Measurements from ENCODE around the gene SYT6. TPM values are rescaled to one million over a fixed set of nuclear protein-coding genes. Genes with fewer than 3 reads are reported as not detected.

SYT6 gene
- total RNA-seq, 1 donor from 2014 or later: not detected

DNA sequence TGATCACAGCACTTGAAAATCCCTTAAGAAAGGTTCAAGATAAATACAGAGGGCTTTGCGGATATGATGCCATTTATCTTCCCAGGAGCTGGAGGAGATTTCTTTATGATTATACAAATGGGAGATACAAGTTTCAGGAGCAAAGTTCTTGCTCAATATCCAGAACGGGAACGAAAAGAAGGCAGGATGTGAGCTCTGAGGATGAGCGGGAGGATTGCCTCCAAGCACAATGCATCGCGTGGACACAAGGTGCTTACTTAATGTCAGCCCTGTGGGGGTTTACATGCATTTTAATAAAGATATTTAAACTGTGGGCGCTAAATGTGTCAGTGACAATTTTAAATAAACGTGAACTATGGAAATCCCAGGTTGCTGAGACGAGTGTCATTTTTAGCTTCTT, 59.0 kb downstream of the SYT6 start:
- Histone ChIP-seq H3K9me3 (replicated peaks) (no peaks in the 10 kb centered on the region), H3K36me3 (no peaks in the 10 kb centered on the region), H3K4me1 (no peaks in the 10 kb centered on the region), H3K27me3 (ENCODE audit: low read depth) (peaks cover 15% of the 10 kb centered on the region), H3K4me3 (no peak overlapping the region), H3K27ac (replicated peaks) (no peak overlapping the region)
- TF ChIP-seq, protein P1, sequence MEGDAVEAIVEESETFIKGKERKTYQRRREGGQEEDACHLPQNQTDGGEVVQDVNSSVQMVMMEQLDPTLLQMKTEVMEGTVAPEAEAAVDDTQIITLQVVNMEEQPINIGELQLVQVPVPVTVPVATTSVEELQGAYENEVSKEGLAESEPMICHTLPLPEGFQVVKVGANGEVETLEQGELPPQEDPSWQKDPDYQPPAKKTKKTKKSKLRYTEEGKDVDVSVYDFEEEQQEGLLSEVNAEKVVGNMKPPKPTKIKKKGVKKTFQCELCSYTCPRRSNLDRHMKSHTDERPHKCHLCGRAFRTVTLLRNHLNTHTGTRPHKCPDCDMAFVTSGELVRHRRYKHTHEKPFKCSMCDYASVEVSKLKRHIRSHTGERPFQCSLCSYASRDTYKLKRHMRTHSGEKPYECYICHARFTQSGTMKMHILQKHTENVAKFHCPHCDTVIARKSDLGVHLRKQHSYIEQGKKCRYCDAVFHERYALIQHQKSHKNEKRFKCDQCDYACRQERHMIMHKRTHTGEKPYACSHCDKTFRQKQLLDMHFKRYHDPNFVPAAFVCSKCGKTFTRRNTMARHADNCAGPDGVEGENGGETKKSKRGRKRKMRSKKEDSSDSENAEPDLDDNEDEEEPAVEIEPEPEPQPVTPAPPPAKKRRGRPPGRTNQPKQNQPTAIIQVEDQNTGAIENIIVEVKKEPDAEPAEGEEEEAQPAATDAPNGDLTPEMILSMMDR (IDR thresholded peaks at IDR 0.05; ENCODE audit: borderline replicate concordance): no peak
- intact Hi-C loops (cut with micrococcal nuclease): no loop called here
- no peak for DNase-seq

- intact Hi-C loops (cut with micrococcal nuclease): no loop called here
- no peak overlapping the region for H3K4me3 ChIP-seq
Measured at GRCh38 chr1:114094363-114094634, 59.4 kb downstream of the SYT6 start.

GRCh38 chr1:114093624-114094362, 59.9 kb downstream of the SYT6 start:
- Histone ChIP-seq H3K36me3 (no peaks in the 10 kb centered on the region), H3K4me1 (no peaks in the 10 kb centered on the region), H3K27ac (replicated peaks) (no peak overlapping the region), H3K27me3 (ENCODE audit: low read depth) (peaks cover 12% of the 10 kb centered on the region), H3K4me3 (no peak overlapping the region), H3K9me3 (replicated peaks) (no peaks in the 10 kb centered on the region)
- intact Hi-C loops (cut with micrococcal nuclease): no loop called here
- TF ChIP-seq, protein P1 (IDR thresholded peaks at IDR 0.05; ENCODE audit: borderline replicate concordance): peak; percentile 21
- DNase-seq: no peak

More at GRCh38 chr1:114094363-114094634, 59.4 kb downstream of the SYT6 start:
- no peak for DNase-seq
- Histone ChIP-seq H3K36me3 (no peaks in the 10 kb centered on the region), H3K27me3 (ENCODE audit: low read depth) (peaks cover 15% of the 10 kb centered on the region), H3K4me1 (no peaks in the 10 kb centered on the region), H3K9me3 (replicated peaks) (no peaks in the 10 kb centered on the region), H3K27ac (replicated peaks) (no peak overlapping the region)
- TF ChIP-seq, protein P1 (IDR thresholded peaks at IDR 0.05; ENCODE audit: borderline replicate concordance): no peak

- no peak for DNase-seq
- TF ChIP-seq, protein P1 (IDR thresholded peaks at IDR 0.05; ENCODE audit: borderline replicate concordance): no peak
- Histone ChIP-seq H3K27ac (replicated peaks) (no peak overlapping the region), H3K9me3 (replicated peaks) (no peaks in the 10 kb centered on the region), H3K27me3 (ENCODE audit: low read depth) (peaks cover 10% of the 10 kb centered on the region), H3K36me3 (no peaks in the 10 kb centered on the region), H3K4me1 (no peaks in the 10 kb centered on the region), H3K4me3 (no peak overlapping the region)
- intact Hi-C loops (cut with micrococcal nuclease): no loop called here
Measured at GRCh38 chr1:114092186-114093062, 61.2 kb downstream of the SYT6 start.

- TF ChIP-seq, protein P1 (IDR thresholded peaks at IDR 0.05; ENCODE audit: borderline replicate concordance): no peak
- H3K27me3 ChIP-seq (ENCODE audit: low read depth): peaks cover 10% of the 10 kb centered on the region
- H3K27ac ChIP-seq (replicated peaks): no peak overlapping the region
- no peak overlapping the region for H3K4me3 ChIP-seq
- no peaks in the 10 kb centered on the region for H3K9me3 ChIP-seq (replicated peaks)
- no peak for DNase-seq
- intact Hi-C loops (cut with micrococcal nuclease): no loop called here
- H3K36me3 ChIP-seq: no peaks in the 10 kb centered on the region
- no peaks in the 10 kb centered on the region for H3K4me1 ChIP-seq
Measured at GRCh38 chr1:114091711-114092110, 62.0 kb downstream of the SYT6 start.
